Heart left ventricle (tissue), 16 donors: Measurements from ENCODE around the gene PRR14. TPM values are rescaled to one million over a fixed set of nuclear protein-coding genes. Genes with fewer than 3 reads are reported as not detected.

Experiments
- ATAC-seq, 4 donors: fragments of 200-7000 bp; cut with Tn5 transposase; one replicate each; pipeline ENCODE4 v1.9.1; 2020 to 2022; ENCODE audit warnings: moderate library complexity in 4 of 4, mild to moderate bottlenecking in 3 of 4, moderate number of reproducible peaks in 1 of 4
- DNase-seq, 5 donors: peaks; one replicate each; pipeline ENCODE4 v3.0.0-alpha.2; 2020
- H3K27ac ChIP-seq, 12 donors: fragments of 200-600 bp; sonication (generic) in 4 of 12; one replicate each; pipeline versions ENCODE4 v1.5.0 to v1.8.0; 2016 to 2022; ENCODE audit warnings: mild to moderate bottlenecking in 2 of 12
- H3K27me3 ChIP-seq, 9 donors: fragments of 200-600 bp; sonication (generic) in 2 of 9; one replicate each; pipeline versions ENCODE4 v1.5.1 to v1.8.0; 2016 to 2022; ENCODE audit warnings: mild to moderate bottlenecking in 3 of 9
- H3K36me3 ChIP-seq, 9 donors: fragments of 200-600 bp; sonication (generic) in 2 of 9; one replicate each; pipeline versions ENCODE4 v1.5.0 to v1.8.0; 2018 to 2022; ENCODE audit warnings: mild to moderate bottlenecking in 2 of 9
- H3K4me1 ChIP-seq, 12 donors: fragments of 200-600 bp; sonication (generic) in 4 of 12; one replicate each; pipeline versions ENCODE4 v1.5.0 to v1.8.0; 2016 to 2022; ENCODE audit warnings: mild to moderate bottlenecking in 3 of 12
- H3K4me3 ChIP-seq, 12 donors: fragments of 200-600 bp; sonication (generic) in 4 of 12; one replicate each; pipeline versions ENCODE4 v1.5.0 to v1.8.0; 2017 to 2022; ENCODE audit warnings: mild to moderate bottlenecking in 9 of 12, moderate library complexity in 4 of 12
- H3K9me3 ChIP-seq, 12 donors: fragments of 200-600 bp; sonication (generic) in 4 of 12; one replicate each; pipeline versions ENCODE4 v1.5.0 to v1.8.0; 2016 to 2022; ENCODE audit warnings: mild to moderate bottlenecking in 1 of 12
- CTCF ChIP-seq, 12 donors: fragments of 200-600 bp; sonication (generic) in 4 of 12; IDR thresholded peaks; one replicate each; pipeline versions ENCODE4 v1.5.0 to v1.8.0; 2018 to 2022; ENCODE audit warnings: antibody characterized with exemption in 12 of 12, mild to moderate bottlenecking in 5 of 12
- POLR2A ChIP-seq, 2 donors: fragments of 450-650 bp; IDR thresholded peaks; one replicate each; pipeline ENCODE4 v1.6.1; 2017; ENCODE audit warnings: antibody characterized with exemption in 2 of 2, mild to moderate bottlenecking in 2 of 2, moderate library complexity in 2 of 2
- WGBS, 4 donors: extraction: QIAGEN DNeasy Blood & Tissue Kit in 2 of 4; methylation state at CpG; one replicate each; pipeline versions ENCODE4 v1.1.5 to v1.1.7; 2013 to 2018; 5-methylcytosine and 5-hydroxymethylcytosine counted together
- intact Hi-C, 10 donors: fragments of 100-400 bp; cut with DNase I; formaldehyde crosslinking; loops; one replicate each; pipeline versions ENCODE4 v1.11.1 to v1.14.2; 2022
- polyA plus RNA-seq, 2 donors: library from polyadenylated mRNA; stranded (reverse); fragments of 200-250 nt; gene quantifications; one replicate each; pipeline ENCODE4 v1.2.3, GENCODE V29; 2013
- total RNA-seq, 9 donors: library from RNA; depleted of rRNA in 2 of 9; stranded (reverse); fragments of >200 nt in 2 of 9; fragmentation: NEBNext Ultra II Directional in 3 of 9; extraction: Animal tissue kit (Norgen Biotek cat#: 25700) in 3 of 9; gene quantifications; one replicate each; pipeline versions ENCODE4 v1.1.0 to v1.2.4, GENCODE V29; 2016 to 2023
- donor health status: ischemic (EF 13 %, LVEDD 7.1; RV severe dilation, severe dysfunction).
- donor health status: healthy with polysubstance abuse.
- donor health status: DM: no; HTN: yes; CAD: no.
- donor health status: DM: no; HTN: no; CAD: no.
- donor health status: ischemic (EF 25% LVEDD 6.9; RV normal size, moderate dysfunction).
- donor health status: ischemic (EF 25% LVEDD 5.7; RV mildly dilated, moderate dysfunction).
- donor health status: healthy.
- donor health status: DM: yes; HTN: yes; CAD: no.
- donor health status: ischemic (EF 35%, LVEDD 5.7; RV mildly dilated, moderate dysfunction).
- donor health status: nonischemic (EF 11% LVEDD 7.7; RV severe dilation, severe dysfunction).
- donor health status: DM: yes; HTN: yes; CAD: no.
- donor health status: PGD.
- donor health status: ischemic (EF 29% LVEDD 5.4; RV normal size, mild dysfunction).
- donor health status: nonischemic (EF 23%, LVEDD 6.1; RV moderate dilation, normal function).

The PRR14 gene
- total and polyA plus RNA-seq, 11 donors, result 12.3 to 26.6 (median 22.1) TPM

GRCh38 chr16:30609002-30609925 lies 41.5 kb upstream of the PRR14 start:
- 13 to 17% (median 15%) methylated on average over 35 to 40 of the region's 40 CpGs for WGBS, 4 donors

GRCh38 chr16:30609926-30610839 lies 40.6 kb upstream of the PRR14 start, which contains the start of gene ZNF689:
TSS of gene ZNF689 (minus strand) at chr16:30610389. CDS start at chr16:30610041, 348 bp downstream.
- H3K4me1 ChIP-seq, result peaks cover 0 to 47% (median 10%) of the 10 kb centered on the region in 12 donors
- H3K9me3 ChIP-seq, result no peaks in the 10 kb centered on the region
- intact Hi-C loops, result loop anchor here in 6 of 10 donors (2.0 to 10.0 kb wide), 5 partner anchors 19 to 168 kb away; partner anchors contain the start of genes SEPHS2 (in 4 of the 6) and ZNF785 (in 1 of the 6)
- ATAC-seq (peak; percentile 95 to 99 (median 97)), DNase-seq (peak; percentile 93 to 95 (median 94))
- H3K27me3 ChIP-seq, result no peaks in the 10 kb centered on the region
- H3K4me3 ChIP-seq, result peak within 1 kb of the TSS; percentile 64 to 99 (median 88)
- 1 to 2% (median 1%) methylated on average over 33 to 63 of the region's 63 CpGs for WGBS, 4 donors
- peak in 1 of 2 donors; percentile 50 for TF ChIP-seq POLR2A (IDR thresholded peaks at IDR 0.05)
- TF ChIP-seq CTCF (IDR thresholded peaks at IDR 0.05), result peak in 1 of 12 donors; percentile 10
- peak within 1 kb of the TSS; percentile 84 to 99 (median 97) for H3K27ac ChIP-seq
- peaks cover 0 to 32% (median 30%) of the 10 kb centered on the region in 9 donors for H3K36me3 ChIP-seq

More at GRCh38 chr16:30609002-30609925, 41.5 kb upstream of the PRR14 start:
- peaks cover 0 to 54% (median 11%) of the 10 kb centered on the region in 12 donors for H3K4me1 ChIP-seq
- H3K36me3 ChIP-seq, result peaks cover 0 to 41% (median 39%) of the 10 kb centered on the region in 9 donors
- peak overlapping the region; percentile 64 to 99 (median 88) for H3K4me3 ChIP-seq
- no peaks in the 10 kb centered on the region for H3K9me3 ChIP-seq
- DNase-seq (peak; percentile 49 to 69 (median 58)), ATAC-seq (peak in 3 of 4 donors; percentile 57 to 70 (median 68))
- TF ChIP-seq CTCF (IDR thresholded peaks at IDR 0.05) (no peak), POLR2A (IDR thresholded peaks at IDR 0.05) (no peak)
- peak overlapping the region; percentile 84 to 99 (median 97) for H3K27ac ChIP-seq
- no peaks in the 10 kb centered on the region for H3K27me3 ChIP-seq
- intact Hi-C loops, result loop anchor here in 2 of 10 donors (5.0 to 10.0 kb wide), 2 partner anchors 164 to 167 kb away; partner anchors contain the start of gene SEPHS2 (in 1 of the 2)

- WGBS, 4 donors, result 36 to 56% (median 37%) methylated on average over 9 to 12 of the region's 12 CpGs
- ATAC-seq (peak in 3 of 4 donors; percentile 64 to 76 (median 72)), DNase-seq (peak; percentile 19 to 75 (median 48))
- no peak overlapping the region for H3K4me3 ChIP-seq
- H3K4me1 ChIP-seq, result peaks cover 0 to 12% (median 0%) of the 10 kb centered on the region in 12 donors
- intact Hi-C loops, result loop anchor here in 2 of 10 donors (5.0 to 10.0 kb wide), 2 partner anchors 168 to 171 kb away; partner anchors contain the start of gene SEPHS2 (in 2 of the 2)
- no peaks in the 10 kb centered on the region for H3K9me3 ChIP-seq
- H3K36me3 ChIP-seq, result no peaks in the 10 kb centered on the region
- TF ChIP-seq POLR2A (IDR thresholded peaks at IDR 0.05) (no peak), CTCF (IDR thresholded peaks at IDR 0.05) (peak in 11 of 12 donors; percentile 30 to 57 (median 45))
- no peak overlapping the region for H3K27ac ChIP-seq
- H3K27me3 ChIP-seq, result no peaks in the 10 kb centered on the region
Observed at GRCh38 chr16:30615358-30616091, 35.2 kb upstream of the PRR14 start.
